Thyroid gland (tissue), 4 donors: ENCODE data around the gene TCAF2.
"Not testable (repeated sequence)": the region's sequence is repeated elsewhere in the genome, so short reads cannot be mapped to it uniquely, and the experiment has no call there.

Experiments used
- POLR2A ChIP-seq, 2 donors: fragments of 450-650 bp; IDR thresholded peaks; one replicate each; pipeline ENCODE4 v1.6.1; 2017; ENCODE audit warnings: antibody characterized with exemption in 2 of 2, mild to moderate bottlenecking in 2 of 2, moderate library complexity in 1 of 2
- TF ChIP-seq, protein P1 (sequence below), 6 experiments: fragments of 200-600 bp in 3 of 6; fragments of 450-650 bp in 3 of 6; sonication (generic) in 3 of 6; IDR thresholded peaks; one replicate each; pipeline ENCODE4 v1.5.1; 2016 to 2019; ENCODE audit warnings: antibody characterized with exemption in 6 of 6, mild to moderate bottlenecking in 2 of 6, inconsistent platforms in 1 of 6, moderate library complexity in 1 of 6

DNA sequence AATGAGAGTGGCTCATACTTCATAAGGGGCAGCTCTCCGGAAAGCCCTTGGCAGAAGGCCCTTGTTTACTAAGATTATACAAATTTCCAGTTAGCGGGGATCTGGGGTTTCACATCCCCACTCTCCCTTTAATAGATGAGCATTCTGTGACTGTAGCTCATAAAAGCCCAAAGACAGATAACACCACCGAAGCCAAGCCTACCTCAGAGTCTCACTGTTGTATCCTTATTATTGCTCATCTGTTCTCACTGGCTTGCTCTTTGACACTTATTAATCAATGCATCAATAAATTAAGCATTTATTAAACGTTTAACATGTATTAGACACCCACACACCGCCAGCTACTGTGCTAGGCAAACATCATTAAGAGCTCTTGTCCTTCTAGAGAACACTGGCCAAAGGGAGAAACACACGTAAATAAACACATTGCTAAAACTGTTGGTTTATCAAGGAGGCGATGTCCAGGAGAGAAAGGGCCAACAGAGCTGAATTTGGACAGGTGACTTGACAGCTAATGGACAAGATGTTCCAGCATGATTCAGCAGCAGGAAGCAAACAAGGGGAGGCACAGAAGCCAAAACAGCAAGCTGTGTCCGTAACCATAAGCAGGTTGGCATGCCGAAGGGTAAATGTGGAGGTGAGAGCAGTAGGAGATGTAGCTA, 19.9 kb downstream of the TCAF2 start:
- TF ChIP-seq, protein P1, sequence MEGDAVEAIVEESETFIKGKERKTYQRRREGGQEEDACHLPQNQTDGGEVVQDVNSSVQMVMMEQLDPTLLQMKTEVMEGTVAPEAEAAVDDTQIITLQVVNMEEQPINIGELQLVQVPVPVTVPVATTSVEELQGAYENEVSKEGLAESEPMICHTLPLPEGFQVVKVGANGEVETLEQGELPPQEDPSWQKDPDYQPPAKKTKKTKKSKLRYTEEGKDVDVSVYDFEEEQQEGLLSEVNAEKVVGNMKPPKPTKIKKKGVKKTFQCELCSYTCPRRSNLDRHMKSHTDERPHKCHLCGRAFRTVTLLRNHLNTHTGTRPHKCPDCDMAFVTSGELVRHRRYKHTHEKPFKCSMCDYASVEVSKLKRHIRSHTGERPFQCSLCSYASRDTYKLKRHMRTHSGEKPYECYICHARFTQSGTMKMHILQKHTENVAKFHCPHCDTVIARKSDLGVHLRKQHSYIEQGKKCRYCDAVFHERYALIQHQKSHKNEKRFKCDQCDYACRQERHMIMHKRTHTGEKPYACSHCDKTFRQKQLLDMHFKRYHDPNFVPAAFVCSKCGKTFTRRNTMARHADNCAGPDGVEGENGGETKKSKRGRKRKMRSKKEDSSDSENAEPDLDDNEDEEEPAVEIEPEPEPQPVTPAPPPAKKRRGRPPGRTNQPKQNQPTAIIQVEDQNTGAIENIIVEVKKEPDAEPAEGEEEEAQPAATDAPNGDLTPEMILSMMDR (IDR thresholded peaks at IDR 0.05) = not testable (repeated sequence)
- not testable (repeated sequence) for TF ChIP-seq POLR2A (IDR thresholded peaks at IDR 0.05)
